HEK293T (cell line): ENCODE data around the gene NNAT.

Experiments used
- CTCF ChIA-PET: fragments of 350-600 bp; formaldehyde crosslinking; extraction: SDS; loops from one replicate; lab custom pipeline; 2021; ENCODE audit warnings: antibody characterized with exemption, inconsistent platforms; lab: Yijun Ruan, JAX
- POLR2A ChIA-PET: fragments of 350-600 bp; formaldehyde crosslinking; extraction: SDS; loops from one replicate; lab custom pipeline; 2020; ENCODE audit warnings: antibody characterized with exemption, inconsistent platforms; lab: Yijun Ruan, JAX
- DNase-seq: peaks from one replicate; pipeline ENCODE4 v3.0.0; 2012; ENCODE audit warnings: mixed read lengths; ENCODE audit errors: extremely low spot score
- ARNT ChIP-seq: fragments of 450-650 bp; IDR thresholded peaks from 2 replicates; pipeline ENCODE4 v1.6.1; 2017; ENCODE audit warnings: mild to moderate bottlenecking
- BHLHE40 ChIP-seq: fragments of 450-650 bp; IDR thresholded peaks from 2 replicates; pipeline ENCODE4 v1.6.1; 2016; ENCODE audit warnings: mild to moderate bottlenecking, moderate library complexity, borderline replicate concordance
- CTBP1 ChIP-seq: fragments of 450-650 bp; IDR thresholded peaks from 2 replicates; pipeline ENCODE4 v1.6.1; 2016; ENCODE audit warnings: borderline replicate concordance
- ELF4 ChIP-seq: fragments of 450-650 bp; IDR thresholded peaks from 2 replicates; pipeline ENCODE4 v1.6.1; 2017; ENCODE audit warnings: antibody characterized with exemption
- FOXA1 ChIP-seq: fragments of 450-650 bp; IDR thresholded peaks from 2 replicates; pipeline ENCODE4 v1.6.1; 2016; ENCODE audit warnings: mild to moderate bottlenecking
- FOXK2 ChIP-seq: fragments of 450-650 bp; IDR thresholded peaks from 2 replicates; pipeline ENCODE4 v1.6.1; 2016; ENCODE audit warnings: mild to moderate bottlenecking
- FOXM1 ChIP-seq: fragments of 450-650 bp; IDR thresholded peaks from 2 replicates; pipeline ENCODE4 v1.6.1; 2017; ENCODE audit warnings: mild to moderate bottlenecking, borderline replicate concordance
- HDGF ChIP-seq: fragments of 450-650 bp; IDR thresholded peaks from 2 replicates; pipeline ENCODE4 v1.6.1; 2017; ENCODE audit warnings: antibody characterized with exemption, borderline replicate concordance
- L3MBTL2 ChIP-seq: fragments of 450-650 bp; conservative IDR thresholded peaks from 2 replicates; pipeline ENCODE4 v1.6.1; 2016; ENCODE audit warnings: mild to moderate bottlenecking
- LEF1 ChIP-seq: fragments of 450-650 bp; IDR thresholded peaks from 2 replicates; pipeline ENCODE4 v1.6.1; 2017; ENCODE audit warnings: mild to moderate bottlenecking, borderline replicate concordance
- NFRKB ChIP-seq: fragments of 450-650 bp; IDR thresholded peaks from 2 replicates; pipeline ENCODE4 v1.6.1; 2016; ENCODE audit warnings: mild to moderate bottlenecking, moderate library complexity
- PKNOX1 ChIP-seq: fragments of 450-650 bp; IDR thresholded peaks from 2 replicates; pipeline ENCODE4 v1.6.1; 2016
- SP1 ChIP-seq: fragments of 450-650 bp; IDR thresholded peaks from 2 replicates; pipeline ENCODE4 v1.6.1; 2017
- SUZ12 ChIP-seq: fragments of 450-650 bp; IDR thresholded peaks from 2 replicates; pipeline ENCODE4 v1.6.1; 2016; ENCODE audit warnings: mild to moderate bottlenecking
- TARDBP ChIP-seq: fragments of 450-650 bp; IDR thresholded peaks from 2 replicates; pipeline ENCODE4 v1.6.1; 2016
- ZNF384 ChIP-seq: fragments of 450-650 bp; IDR thresholded peaks from 2 replicates; pipeline ENCODE4 v1.6.1; 2016

The NNAT gene

GRCh38 chr20:37530696-37531095 lies 9.6 kb downstream of the NNAT start:
- DNase-seq: no peak
- ChIA-PET CTCF (no interaction called here), POLR2A (no interaction called here)
- TF ChIP-seq SUZ12: no peak
- no peak for TF ChIP-seq NFRKB
- TF ChIP-seq CTBP1: no peak
- TF ChIP-seq FOXK2: no peak
- TF ChIP-seq BHLHE40: no peak
- no peak for TF ChIP-seq PKNOX1
- TF ChIP-seq FOXA1: no peak
- no peak for TF ChIP-seq L3MBTL2
- TF ChIP-seq FOXM1: no peak
- no peak for TF ChIP-seq LEF1
- no peak for TF ChIP-seq ZNF384
- TF ChIP-seq ELF4: no peak
- TF ChIP-seq HDGF: no peak
- TF ChIP-seq TARDBP: no peak
- no peak for TF ChIP-seq ARNT
- TF ChIP-seq SP1: no peak

GRCh38 chr20:37531856-37532255 lies 10.8 kb downstream of the NNAT start:
- CTCF ChIA-PET: no interaction called here

GRCh38 chr20:37533154-37533715 lies 12.2 kb downstream of the NNAT start:
- DNase-seq: no peak
- POLR2A ChIA-PET: no interaction called here
- CTCF ChIA-PET: interaction anchor here (0.6 to 1.1 kb wide), 2 partner anchors 162 to 345 kb away, joined by 3 to 5 read pairs; no protein-coding TSS in a partner anchor
- TF ChIP-seq FOXM1: no peak
- TF ChIP-seq TARDBP: no peak
- no peak for TF ChIP-seq ARNT
- no peak for TF ChIP-seq LEF1
- no peak for TF ChIP-seq ZNF384
- no peak for TF ChIP-seq PKNOX1
- TF ChIP-seq ELF4: no peak
- no peak for TF ChIP-seq HDGF
- TF ChIP-seq SP1: no peak
- no peak for TF ChIP-seq NFRKB

More at GRCh38 chr20:37531856-37532255, 10.8 kb downstream of the NNAT start:
- POLR2A ChIA-PET: no interaction called here
- TF ChIP-seq FOXM1 (no peak), ZNF384 (no peak), HDGF (no peak), CTBP1 (no peak), L3MBTL2 (no peak), LEF1 (no peak), PKNOX1 (no peak), FOXA1 (no peak), FOXK2 (no peak), ELF4 (no peak)
- no peak for DNase-seq

GRCh38 chr20:37534401-37535157 lies 13.5 kb downstream of the NNAT start:
- TF ChIP-seq BHLHE40 (no peak), FOXM1 (no peak), SUZ12 (no peak), PKNOX1 (peak; percentile 56; the same call in 1 of the 2 replicates), ARNT (no peak), FOXK2 (no peak)
- POLR2A ChIA-PET: no interaction called here
- CTCF ChIA-PET: interaction anchor here (0.7 to 1.1 kb wide), 3 partner anchors 9 to 339 kb away, joined by 3 read pairs; no protein-coding TSS in a partner anchor
- DNase-seq: peak; percentile 56

- no peak for TF ChIP-seq ARNT
- CTCF ChIA-PET: interaction anchor here (0.9 to 1.4 kb wide), 2 partner anchors 265 to 340 kb away, joined by 3 read pairs; no protein-coding TSS in a partner anchor
- DNase-seq: no peak
- POLR2A ChIA-PET: no interaction called here
These were observed 14.5 kb downstream of the NNAT start for GRCh38 chr20:37535443-37536132.

GRCh38 chr20:37537505-37537904 lies 16.5 kb downstream of the NNAT start:
- POLR2A ChIA-PET: no interaction called here
- TF ChIP-seq FOXK2 (no peak), ARNT (no peak), FOXA1 (no peak), SUZ12 (no peak), L3MBTL2 (no peak), TARDBP (no peak), CTBP1 (no peak), HDGF (no peak), LEF1 (no peak), NFRKB (no peak), ZNF384 (no peak), ELF4 (no peak)
- CTCF ChIA-PET: no interaction called here
- no peak for DNase-seq
